HFF-Myc (cell line): Measurements from ENCODE around the gene TBC1D5.
"Not testable (repeated sequence)": the region's sequence is repeated elsewhere in the genome, so short reads cannot be mapped to it uniquely, and the experiment has no call there.

Experiments used
- DNase-seq: peaks from one replicate; pipeline ENCODE4 v3.0.0-alpha.2; 2011; ENCODE audit warnings: low read depth; ENCODE audit errors: extremely low read depth
- H3K4me3 ChIP-seq: replicated peaks from 2 replicates; pipeline ENCODE4 v1.5.1; 2011; ENCODE audit warnings: low read depth, mild to moderate bottlenecking, control low read depth, low read length
- TF ChIP-seq, protein P1 (sequence below): IDR thresholded peaks from 2 replicates; pipeline ENCODE4 v1.5.1; 2012; ENCODE audit warnings: mild to moderate bottlenecking, low read depth, low read length, control low read depth; ENCODE audit errors: missing control alignments

The TBC1D5 gene

DNA sequence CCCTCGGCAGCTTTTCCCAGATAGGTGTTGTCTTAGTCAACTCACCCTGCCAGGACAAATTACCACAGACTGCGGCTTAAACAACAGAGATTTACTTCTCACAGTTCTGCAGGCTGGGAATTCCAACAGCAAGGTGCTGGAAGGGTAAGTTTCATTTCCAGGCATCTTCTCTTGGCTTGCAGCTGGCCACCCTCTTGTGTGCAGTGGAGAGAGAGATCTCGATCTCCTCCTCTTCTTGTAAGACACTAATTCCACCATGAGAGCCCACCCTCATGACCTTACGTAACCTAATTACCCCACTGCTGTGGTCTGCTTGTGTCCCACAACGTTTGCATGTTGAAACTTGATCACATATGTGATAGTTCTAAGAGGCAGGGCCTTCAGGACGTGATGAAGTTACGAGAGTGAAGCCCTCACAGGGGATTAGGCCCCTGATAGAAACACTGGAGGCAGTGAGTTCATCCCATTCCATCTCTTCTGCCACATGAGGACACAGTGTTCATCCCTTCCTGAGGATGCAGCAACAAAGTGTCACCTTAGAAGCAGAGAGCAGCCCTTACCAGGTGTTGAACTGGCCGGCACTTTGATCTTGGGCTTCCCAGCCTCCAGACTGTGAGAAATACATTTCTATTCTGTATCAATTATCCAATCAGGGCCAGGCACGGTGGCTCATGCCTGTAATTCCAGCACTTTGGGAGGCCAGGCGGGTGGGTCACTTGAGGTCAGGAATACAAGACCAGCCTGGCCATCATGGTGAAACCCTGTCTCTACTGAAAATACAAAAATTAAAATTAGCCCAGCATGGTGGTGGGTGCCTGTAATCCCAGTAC, 609.9 kb downstream of the TBC1D5 start:
- H3K4me3 ChIP-seq: no peak overlapping the region
- DNase-seq: no peak
- TF ChIP-seq, protein P1, sequence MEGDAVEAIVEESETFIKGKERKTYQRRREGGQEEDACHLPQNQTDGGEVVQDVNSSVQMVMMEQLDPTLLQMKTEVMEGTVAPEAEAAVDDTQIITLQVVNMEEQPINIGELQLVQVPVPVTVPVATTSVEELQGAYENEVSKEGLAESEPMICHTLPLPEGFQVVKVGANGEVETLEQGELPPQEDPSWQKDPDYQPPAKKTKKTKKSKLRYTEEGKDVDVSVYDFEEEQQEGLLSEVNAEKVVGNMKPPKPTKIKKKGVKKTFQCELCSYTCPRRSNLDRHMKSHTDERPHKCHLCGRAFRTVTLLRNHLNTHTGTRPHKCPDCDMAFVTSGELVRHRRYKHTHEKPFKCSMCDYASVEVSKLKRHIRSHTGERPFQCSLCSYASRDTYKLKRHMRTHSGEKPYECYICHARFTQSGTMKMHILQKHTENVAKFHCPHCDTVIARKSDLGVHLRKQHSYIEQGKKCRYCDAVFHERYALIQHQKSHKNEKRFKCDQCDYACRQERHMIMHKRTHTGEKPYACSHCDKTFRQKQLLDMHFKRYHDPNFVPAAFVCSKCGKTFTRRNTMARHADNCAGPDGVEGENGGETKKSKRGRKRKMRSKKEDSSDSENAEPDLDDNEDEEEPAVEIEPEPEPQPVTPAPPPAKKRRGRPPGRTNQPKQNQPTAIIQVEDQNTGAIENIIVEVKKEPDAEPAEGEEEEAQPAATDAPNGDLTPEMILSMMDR: no peak

DNA sequence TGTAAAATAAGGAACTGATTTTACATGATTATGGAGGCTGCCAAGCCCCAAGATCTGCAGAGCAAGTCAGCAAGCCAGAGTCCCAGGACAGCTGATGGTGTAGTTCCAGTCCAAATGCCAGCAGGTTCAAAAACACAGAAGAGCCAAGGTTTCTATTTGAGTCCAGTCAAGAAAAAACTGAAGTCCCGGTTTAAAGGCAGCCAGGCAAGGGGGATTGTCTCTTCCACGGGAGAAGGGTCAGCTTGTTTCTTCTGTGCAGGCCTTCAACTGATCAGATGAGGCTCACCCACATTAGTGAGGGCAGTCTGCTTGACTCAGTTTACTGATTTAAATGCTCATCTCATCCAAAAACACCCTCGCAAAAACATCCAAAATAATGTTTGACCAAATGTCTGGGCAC, 611.5 kb downstream of the TBC1D5 start:
- no peak overlapping the region for H3K4me3 ChIP-seq
- TF ChIP-seq, protein P1: no peak
- DNase-seq: no peak

DNA sequence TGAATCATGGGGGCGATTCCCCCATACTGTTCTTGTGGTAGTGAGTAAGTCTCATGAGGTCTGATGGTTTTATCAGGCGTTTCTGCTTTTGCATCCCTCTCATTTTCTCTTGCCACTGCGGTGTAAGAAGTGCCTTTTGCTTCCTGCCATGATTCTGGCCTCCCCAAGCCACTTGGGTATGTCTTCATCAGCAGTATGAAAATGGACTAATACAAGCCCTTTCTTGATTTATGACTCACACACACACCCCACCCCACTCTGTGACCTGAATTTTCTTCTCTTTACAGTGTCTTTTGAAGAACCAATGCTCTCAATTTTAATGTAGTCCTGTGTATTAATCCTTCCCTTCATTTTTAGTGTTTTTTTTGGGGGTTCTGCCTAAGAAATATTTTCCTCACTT, 612.9 kb downstream of the TBC1D5 start:
- no peak for DNase-seq
- TF ChIP-seq, protein P1: no peak

DNA sequence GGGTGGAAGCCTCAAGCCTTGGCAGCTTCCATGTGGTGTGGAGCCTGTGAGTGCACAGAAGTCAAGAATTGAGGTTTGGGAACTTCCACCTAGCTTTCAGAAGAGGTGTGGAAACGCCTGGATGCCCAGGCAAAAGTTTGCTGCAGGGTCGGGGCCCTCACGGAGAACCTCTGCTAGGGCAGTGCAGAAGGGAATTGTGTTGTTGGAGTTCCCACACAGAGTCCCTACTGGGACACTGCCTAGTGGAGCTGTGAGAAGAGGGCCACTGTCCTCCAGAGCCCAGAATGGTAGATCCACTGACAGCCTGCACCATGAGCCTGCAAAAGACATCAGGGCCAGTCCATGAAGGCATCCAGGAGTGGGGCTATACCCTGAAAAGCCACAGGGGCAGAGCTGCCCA, 613.8 kb downstream of the TBC1D5 start:
- not testable (repeated sequence) for DNase-seq

More for the DNA sequence above, 612.9 kb downstream of the TBC1D5 start:
- H3K4me3 ChIP-seq: no peak overlapping the region

DNA sequence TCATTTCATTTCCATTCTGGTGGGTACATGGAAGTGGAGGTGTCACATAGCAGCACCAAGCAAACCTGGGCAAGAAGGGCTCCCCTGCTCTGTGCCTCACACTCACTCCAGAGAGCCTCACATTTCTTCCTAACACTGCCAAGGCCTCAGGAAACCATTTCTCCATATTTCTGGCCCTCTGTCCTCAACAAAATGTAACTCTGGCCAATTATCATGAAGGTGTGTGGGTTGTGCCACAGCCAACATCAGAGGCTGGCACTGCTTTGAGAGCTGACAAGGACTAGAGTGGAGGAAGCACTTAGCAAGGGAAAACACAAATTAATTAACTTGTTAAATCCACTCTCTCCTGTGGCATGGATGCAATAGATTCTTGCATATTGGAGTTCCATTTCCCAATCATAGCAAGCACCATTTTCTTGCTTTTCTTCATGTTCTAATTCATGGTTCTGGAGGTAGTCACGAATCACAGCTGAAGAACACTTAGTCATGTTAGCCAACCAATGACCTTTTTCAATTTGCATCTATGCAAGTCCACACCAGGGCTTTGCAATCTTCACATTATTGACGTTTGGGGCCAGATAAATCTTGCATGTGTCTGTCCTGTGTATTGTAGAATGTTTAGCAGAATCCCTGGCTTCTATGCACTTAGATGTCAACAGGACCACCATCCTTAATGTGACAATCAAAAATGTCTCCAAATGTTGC, 616.5 kb downstream of the TBC1D5 start:
- H3K4me3 ChIP-seq: no peak overlapping the region
- TF ChIP-seq, protein P1: no peak
- DNase-seq: no peak

More for the DNA sequence above, 613.8 kb downstream of the TBC1D5 start:
- not testable (repeated sequence) for H3K4me3 ChIP-seq

DNA sequence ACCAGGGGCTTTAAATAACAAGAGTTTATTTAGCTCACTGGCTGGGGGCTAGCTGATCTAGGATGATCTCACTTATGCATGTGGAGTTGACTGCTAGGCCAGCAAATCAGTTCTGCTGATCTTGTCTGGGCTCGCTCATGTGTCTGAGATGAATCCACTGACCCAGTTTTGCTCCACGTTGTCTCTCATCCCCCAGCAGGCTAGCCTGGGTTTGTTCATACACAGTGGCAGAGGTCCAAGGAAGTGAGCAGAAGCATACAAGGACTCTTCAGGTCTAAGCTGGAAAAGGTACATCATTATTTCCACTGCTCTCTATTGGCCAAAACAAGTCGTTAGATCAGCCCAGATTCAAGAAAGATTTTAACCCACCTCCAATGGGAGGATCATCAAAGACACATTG, 619.7 kb downstream of the TBC1D5 start:
- TF ChIP-seq, protein P1: no peak
- H3K4me3 ChIP-seq: no peak overlapping the region
- DNase-seq: no peak

DNA sequence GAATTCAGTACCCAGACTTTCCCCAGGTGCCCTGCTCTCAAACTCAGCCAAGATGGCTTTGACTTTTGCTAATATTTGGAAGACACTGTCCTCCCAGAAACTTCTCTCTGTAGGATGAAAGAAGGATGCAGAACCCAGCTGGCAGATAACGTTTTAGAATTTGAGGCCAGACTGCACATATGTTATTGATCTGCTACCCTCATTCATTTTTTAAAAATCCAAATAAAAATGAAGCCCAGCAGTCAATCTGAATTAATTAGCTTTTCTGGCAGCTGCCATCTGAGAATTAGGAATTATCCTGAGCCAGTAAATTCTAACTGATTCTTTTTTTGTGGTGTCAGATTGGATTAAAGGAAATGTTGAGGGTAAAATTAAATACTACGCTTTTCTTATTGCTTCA, 621.1 kb downstream of the TBC1D5 start:
- H3K4me3 ChIP-seq: no peak overlapping the region

More for the DNA sequence above, 621.1 kb downstream of the TBC1D5 start:
- DNase-seq: no peak
- TF ChIP-seq, protein P1: no peak
